ENCODE results near the gene NPTN.
"Not testable (repeated sequence)": the region's sequence is repeated elsewhere in the genome, so short reads cannot be mapped to it uniquely, and the experiment has no call there.

The NPTN gene

DNA sequence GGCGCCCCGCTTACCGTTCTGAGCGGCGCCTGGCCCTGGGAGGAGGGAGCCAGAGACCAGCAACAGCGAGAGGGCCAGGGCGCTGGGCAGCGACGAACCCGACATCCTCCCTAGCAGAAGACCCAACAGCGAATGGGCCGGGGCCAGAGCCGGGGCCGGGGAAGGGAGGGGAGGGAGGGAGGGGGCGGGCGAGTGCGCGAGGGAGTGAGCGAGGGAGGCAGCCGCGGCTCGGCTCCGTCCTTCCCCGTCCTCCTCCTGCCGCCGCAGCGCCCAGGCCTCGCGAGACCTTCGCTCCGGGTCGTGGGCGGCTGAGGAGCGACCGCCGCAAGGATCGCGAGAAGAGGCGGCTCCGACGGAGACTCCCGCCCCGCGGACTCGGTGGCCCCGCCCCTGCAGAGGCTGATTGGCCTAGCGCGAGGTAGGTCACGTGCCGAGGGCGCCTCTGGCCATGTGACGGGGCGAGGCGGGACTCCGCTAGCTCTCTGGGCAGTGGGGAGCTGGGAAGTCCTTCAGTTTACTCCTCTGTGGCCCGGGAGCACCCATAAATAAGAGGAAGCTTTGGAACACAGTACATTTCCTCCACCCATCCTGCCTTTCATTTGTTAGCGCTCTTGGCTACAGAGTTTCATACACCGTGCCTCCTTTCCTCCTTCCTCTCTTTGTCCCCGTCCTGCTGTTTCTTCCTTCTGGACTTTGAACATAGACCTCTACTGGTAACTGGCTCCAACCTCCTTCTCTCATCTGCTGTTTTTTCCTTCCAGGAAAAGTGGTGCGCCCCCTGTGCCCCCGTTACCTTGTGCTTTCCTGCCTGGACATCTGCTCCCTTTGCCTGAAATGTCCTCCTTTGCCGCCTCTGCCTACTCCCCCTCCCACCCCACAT is at the start of gene NPTN:
TSS of gene NPTN (minus strand) at position 279 of the 880 bp plus-strand sequence. CDS start at position 105, 174 bp downstream.
- DNase-seq, result peak; percentile 98

GRCh38 chr15:73682600-73683090 is 49.5 kb upstream of the NPTN start:
- DNase-seq, result no peak

DNA sequence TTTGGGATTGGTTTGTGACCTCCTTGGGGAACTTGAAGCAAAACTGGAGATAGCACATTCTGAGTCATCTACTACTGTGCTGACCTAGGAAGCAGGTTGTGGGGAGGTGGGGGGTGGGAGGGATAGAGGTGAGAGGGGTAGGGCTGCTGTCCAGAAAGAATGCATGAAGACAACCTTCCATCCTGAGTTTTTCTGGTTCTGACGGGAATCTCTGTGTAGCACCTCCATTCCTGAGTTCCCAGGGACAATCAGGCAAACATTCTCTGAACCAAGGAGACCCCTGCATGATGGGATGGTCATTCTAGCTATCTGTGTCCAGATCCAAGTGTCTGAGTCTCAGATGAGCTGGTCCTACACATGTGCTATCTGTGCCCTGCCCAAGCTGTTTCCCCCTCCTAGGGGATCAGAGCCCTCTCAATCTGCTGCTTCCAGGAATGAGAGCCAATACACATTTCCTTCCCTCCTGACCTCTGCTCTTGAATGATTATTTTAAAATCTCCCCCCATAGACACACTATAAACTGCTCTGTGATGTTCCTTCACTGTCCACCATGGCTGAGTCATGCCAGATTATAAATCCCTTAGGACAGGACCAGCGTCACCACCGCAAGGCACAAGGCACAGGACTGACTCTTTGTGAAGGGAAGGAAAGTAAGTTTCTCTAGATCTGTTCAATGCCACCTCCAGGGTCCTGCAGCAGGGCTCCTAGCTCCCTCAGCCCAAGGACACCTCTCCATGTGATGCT is 48.8 kb upstream of the NPTN start:
- DNase-seq, result no peak

DNA sequence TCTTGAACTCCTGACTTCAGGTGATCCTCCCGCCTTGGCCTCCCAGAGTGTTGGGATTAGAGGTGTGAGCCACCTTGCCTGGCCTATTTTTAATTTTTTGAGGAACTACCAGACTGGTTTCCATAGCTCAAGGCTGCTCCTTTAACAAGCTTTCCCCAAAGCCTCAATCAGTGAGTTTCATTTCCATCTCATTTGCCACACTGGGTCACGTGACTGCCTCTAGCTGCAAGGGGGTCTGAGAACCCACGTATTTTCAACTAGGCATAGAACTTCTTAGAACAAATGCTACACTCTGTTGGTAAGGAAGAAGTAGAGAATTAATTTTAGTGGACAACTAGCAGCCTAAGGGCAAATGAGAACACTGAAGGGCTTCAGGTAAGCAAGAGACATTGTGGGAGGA is 47.9 kb upstream of the NPTN start:
- DNase-seq, result no peak

- DNase-seq, result no peak
Observed at GRCh38 chr15:73680549-73680948, 47.4 kb upstream of the NPTN start.

DNA sequence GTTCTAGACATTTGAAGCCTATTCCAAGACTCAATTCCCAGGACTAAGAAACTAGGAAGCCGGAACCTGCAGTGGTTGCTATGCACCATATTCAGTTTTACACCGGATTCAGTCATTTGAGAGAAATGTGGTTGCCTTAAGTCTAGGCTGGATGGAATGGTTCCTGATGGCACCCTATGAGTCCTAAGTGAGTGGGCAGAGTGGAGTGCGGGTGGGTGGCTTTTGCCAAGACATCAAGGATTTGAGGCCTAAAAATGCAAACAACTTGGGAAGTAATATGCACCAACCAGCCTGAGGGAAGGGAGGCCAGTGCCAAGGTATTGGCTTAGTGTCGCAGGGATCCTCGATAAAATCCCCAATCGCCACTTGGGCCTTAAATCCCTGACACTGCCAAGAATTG is 46.8 kb upstream of the NPTN start:
- DNase-seq, result no peak

- no peak for DNase-seq
Observed at GRCh38 chr15:73679180-73679579, 46.0 kb upstream of the NPTN start.

- no peak for DNase-seq
Observed at GRCh38 chr15:73678498-73678897, 45.3 kb upstream of the NPTN start.

GRCh38 chr15:73677733-73678132 is 44.5 kb upstream of the NPTN start:
- no peak for DNase-seq

- DNase-seq, result peak; percentile 58
Observed at GRCh38 chr15:73677146-73677607, 44.0 kb upstream of the NPTN start.

GRCh38 chr15:73674587-73674986 is 41.4 kb upstream of the NPTN start:
- no peak for DNase-seq

- no peak for DNase-seq
Observed at GRCh38 chr15:73660455-73660854, 27.3 kb upstream of the NPTN start.

- DNase-seq, result no peak
Observed at GRCh38 chr15:73658645-73659044, 25.5 kb upstream of the NPTN start.

DNA sequence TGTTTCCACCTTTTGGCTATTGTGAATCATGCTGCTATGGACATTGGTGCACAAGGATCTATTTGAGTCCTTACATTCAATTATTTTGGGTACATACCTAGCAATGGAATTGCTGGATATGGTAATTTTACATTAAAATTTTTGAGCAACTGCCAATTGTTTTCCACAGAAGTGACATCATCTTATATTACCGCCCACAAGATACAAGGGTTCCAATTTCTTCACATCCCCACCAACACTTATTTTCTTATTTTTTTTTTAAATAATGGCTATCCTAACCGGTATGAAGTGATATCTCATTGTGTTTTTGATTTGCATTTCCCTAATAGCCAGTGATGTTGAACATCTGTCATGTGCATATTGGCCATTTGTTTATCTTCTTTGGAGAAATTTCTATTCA is 22.5 kb upstream of the NPTN start:
- DNase-seq, result no peak

- DNase-seq, result no peak
Observed at GRCh38 chr15:73654659-73655058, 21.5 kb upstream of the NPTN start.

DNA sequence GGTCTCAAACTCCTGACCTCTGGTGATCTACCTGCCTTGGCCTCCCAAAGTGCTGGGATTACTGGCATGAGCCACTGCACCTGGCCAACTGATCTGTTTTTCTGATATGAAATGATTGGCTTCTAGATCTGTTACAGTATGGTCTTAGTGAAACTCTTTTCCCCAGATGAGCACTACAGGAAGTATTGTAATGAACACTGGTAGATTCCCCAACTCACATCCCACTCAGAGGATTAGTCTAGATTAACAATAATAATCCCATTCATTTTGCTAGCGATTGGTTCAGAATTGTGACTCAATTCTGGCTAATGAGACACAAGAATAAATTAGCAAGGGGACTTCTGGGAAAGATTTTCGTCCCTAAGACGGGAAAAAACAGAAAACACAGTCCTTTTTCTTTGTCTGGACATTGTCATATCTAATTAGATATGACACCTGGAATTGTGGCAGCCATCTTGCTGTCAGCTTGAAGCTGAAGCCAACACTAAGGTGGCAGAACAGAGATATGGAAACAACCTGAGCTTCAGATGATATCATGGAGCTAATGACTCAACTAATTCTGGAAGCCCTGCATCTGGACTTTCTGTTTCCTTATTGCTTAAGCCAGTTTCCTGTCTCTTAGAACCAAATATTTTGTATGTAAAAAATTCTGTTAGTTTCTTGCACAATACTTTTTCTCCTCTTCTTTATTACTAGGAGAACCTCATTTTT is 17.4 kb upstream of the NPTN start:
- no peak for DNase-seq

DNA sequence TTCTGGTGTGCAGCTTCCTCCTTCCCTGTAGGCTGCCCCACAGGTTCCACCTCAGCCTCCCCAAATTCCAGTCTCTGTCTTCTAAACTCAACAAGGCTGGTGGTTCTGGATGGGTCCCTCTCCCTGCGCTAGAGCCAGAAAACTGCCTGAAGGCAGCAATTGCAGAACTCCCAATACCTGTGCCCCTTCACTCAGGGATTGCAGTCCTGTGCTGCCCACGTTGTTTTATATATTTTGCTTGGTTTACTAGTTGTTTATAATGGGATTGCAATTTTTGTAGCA is 14.8 kb upstream of the NPTN start:
- DNase-seq, result no peak

DNA sequence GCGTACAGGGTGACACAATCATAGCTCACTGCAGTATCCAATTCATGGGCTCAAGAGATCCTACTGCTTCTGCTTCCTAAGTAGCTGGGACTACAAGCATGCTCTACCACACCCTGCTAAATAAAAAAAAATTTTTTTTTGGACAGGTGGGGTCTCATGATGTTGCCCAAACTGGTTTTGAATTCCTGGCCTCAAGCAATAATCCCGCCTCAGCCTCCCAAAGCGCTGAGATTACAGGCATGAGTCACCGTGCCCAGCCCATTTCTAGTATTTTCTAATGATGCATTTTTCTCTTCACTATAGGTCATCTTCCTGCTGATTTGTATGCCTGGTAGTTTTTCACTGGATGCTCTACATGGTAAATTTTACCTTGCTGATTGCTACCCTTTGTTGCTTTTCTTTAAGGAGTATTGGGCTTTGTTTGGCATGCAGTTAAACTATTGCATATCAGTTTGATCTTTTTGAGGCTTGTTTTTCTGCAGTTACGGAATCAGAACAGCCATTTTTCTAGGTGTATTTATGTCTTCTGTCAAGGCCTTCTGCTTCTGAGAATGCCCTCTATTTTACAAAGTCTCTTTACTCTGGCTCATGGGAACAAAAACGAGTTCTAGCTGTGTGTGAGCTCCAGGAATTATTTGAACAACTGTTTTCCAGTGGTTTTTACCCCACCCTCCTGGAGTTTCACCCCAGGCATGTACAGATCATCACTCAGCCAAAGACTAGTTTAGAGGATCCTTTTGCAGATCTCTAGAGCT is 14.2 kb upstream of the NPTN start:
- DNase-seq, result no peak

GRCh38 chr15:73639464-73639863 is 6.3 kb upstream of the NPTN start:
- DNase-seq, result not testable (repeated sequence)

DNA sequence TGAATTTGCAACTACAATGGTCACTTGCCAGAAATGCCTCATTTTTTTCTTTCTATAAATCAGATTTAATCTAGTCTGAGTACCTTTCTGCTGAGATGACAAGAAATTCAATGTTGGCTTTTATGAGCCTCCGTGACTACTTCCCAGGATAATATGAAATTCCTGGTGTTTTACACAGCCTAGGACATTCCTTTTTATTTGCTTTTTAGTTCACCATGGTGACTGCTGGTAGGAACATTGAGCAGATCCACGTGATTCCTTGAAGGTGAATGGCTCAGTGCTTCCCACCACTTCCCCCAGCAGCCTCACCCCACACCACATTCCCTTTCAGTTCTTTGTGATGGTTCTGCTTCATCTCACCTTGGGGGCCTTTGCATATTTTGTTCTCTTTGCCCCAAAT is 4.3 kb upstream of the NPTN start:
- DNase-seq, result no peak

GRCh38 chr15:73633991-73634495 is 854 bp upstream of the NPTN start:
- no peak for DNase-seq

DNA sequence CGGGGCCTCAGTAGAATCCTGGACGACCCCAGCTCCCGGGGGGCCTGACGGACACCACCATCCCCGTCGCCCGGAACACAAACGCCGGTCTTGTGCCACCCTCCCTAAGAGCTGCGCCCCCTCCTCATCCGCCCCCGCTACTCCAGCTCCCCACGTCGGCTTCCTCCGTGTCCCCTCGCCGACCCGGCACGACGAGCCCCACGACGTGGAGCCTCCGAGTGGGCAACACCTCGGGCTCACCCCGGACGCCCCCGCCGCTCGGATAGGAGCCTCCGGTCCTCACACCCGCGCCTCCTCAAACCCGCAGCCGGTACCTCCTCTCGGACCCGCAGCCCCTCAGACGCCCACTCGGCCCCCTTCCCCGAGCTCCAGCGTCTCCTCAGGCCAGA is 525 bp downstream of the NPTN start:
- DNase-seq, result peak; percentile 11

All from CD4-positive, alpha-beta T cell treated with Interleukin-21 for 1 hour (primary cell).